SK-N-SH treated with all-trans-retinoic acid at 6 μM for 48 hours (cell line): ENCODE data around the gene PLEKHG5.

Experiments
- ATAC-seq: fragments of 200-7000 bp; cut with Tn5 transposase; 3 replicates; pipeline ENCODE4 v1.9.1; 2020; ENCODE audit warnings: mild to moderate bottlenecking, moderate library complexity
- ARNTL ChIP-seq: fragments of 450-650 bp; formaldehyde crosslinking; IDR thresholded peaks from 2 replicates; pipeline ENCODE4 v1.5.0; 2020; ENCODE audit warnings: low read depth, mild to moderate bottlenecking, moderate library complexity, borderline replicate concordance
- CSDC2 ChIP-seq: fragments of 250-450 bp; sonication (Bioruptor Pico); IDR thresholded peaks from 2 replicates; pipeline ENCODE4 v1.5.0; 2020; ENCODE audit warnings: mild to moderate bottlenecking, moderate library complexity
- ESRRG ChIP-seq: fragments of 250-450 bp; sonication (Bioruptor Pico); IDR thresholded peaks from 2 replicates; pipeline ENCODE4 v1.6.1; 2021; ENCODE audit warnings: mild to moderate bottlenecking
- ISL1 ChIP-seq: fragments of 250-450 bp; sonication (Bioruptor Pico); IDR thresholded peaks from 2 replicates; pipeline ENCODE4 v2.1.2; 2022; ENCODE audit warnings: mild to moderate bottlenecking, moderate library complexity
- OSR1 ChIP-seq: fragments of 250-450 bp; sonication (Bioruptor Pico); IDR thresholded peaks from 2 replicates; pipeline ENCODE4 v1.8.0; 2022; ENCODE audit warnings: moderate library complexity, mild to moderate bottlenecking, inconsistent platforms
- SNAI2 ChIP-seq: fragments of 250-450 bp; sonication (Bioruptor Pico); IDR thresholded peaks from 2 replicates; pipeline ENCODE4 v1.5.0; 2020; ENCODE audit warnings: mild to moderate bottlenecking, moderate library complexity
- TCF4 ChIP-seq: fragments of 250-450 bp; sonication (Bioruptor Pico); IDR thresholded peaks from 2 replicates; pipeline ENCODE4 v1.8.0; 2021; ENCODE audit warnings: mild to moderate bottlenecking, moderate library complexity, borderline replicate concordance
- TOX ChIP-seq: fragments of 250-450 bp; sonication (Bioruptor Pico); IDR thresholded peaks from 2 replicates; pipeline ENCODE4 v1.8.0; 2021; ENCODE audit warnings: mild to moderate bottlenecking, moderate library complexity, borderline replicate concordance
- ZC3H10 ChIP-seq: fragments of 250-450 bp; sonication (Bioruptor Pico); IDR thresholded peaks from 2 replicates; pipeline ENCODE4 v1.5.1; 2021; ENCODE audit warnings: mild to moderate bottlenecking, moderate library complexity
- ZFP3 ChIP-seq: fragments of 250-450 bp; sonication (Bioruptor Pico); IDR thresholded peaks from 2 replicates; pipeline ENCODE4 v1.5.0; 2020; ENCODE audit warnings: mild to moderate bottlenecking, moderate library complexity
- ZFP30 ChIP-seq: fragments of 450-650 bp; formaldehyde crosslinking; IDR thresholded peaks from 2 replicates; pipeline ENCODE4 v1.5.0; 2022; ENCODE audit warnings: mild to moderate bottlenecking, moderate library complexity
- ZNF8 ChIP-seq: fragments of 450-650 bp; formaldehyde crosslinking; IDR thresholded peaks from 2 replicates; pipeline ENCODE4 v1.5.0; 2020; ENCODE audit warnings: mild to moderate bottlenecking, moderate library complexity
- TF ChIP-seq, protein P1 (sequence below): fragments of 250-450 bp; sonication (Bioruptor Pico); IDR thresholded peaks from 2 replicates; pipeline ENCODE4 v1.5.0; 2020; ENCODE audit warnings: mild to moderate bottlenecking, moderate library complexity
- TF ChIP-seq, protein P2 (sequence below): fragments of 250-450 bp; sonication (Bioruptor Pico); IDR thresholded peaks from 2 replicates; pipeline ENCODE4 v1.8.0; 2020; ENCODE audit warnings: mild to moderate bottlenecking, moderate library complexity, borderline replicate concordance
- TF ChIP-seq, protein P3 (sequence below): fragments of 250-450 bp; sonication (Bioruptor Pico); IDR thresholded peaks from 2 replicates; pipeline ENCODE4 v1.5.1; 2021; ENCODE audit warnings: mild to moderate bottlenecking, moderate library complexity
- TF ChIP-seq, protein P4 (sequence below): fragments of 250-450 bp; sonication (Bioruptor Pico); IDR thresholded peaks from 2 replicates; pipeline ENCODE4 v1.8.0; 2021; ENCODE audit warnings: low read depth, mild to moderate bottlenecking, moderate library complexity, borderline replicate concordance
- TF ChIP-seq, protein P5 (sequence below): fragments of 250-450 bp; sonication (Bioruptor Pico); IDR thresholded peaks from 2 replicates; pipeline ENCODE4 v1.5.1; 2020; ENCODE audit warnings: low read depth, mild to moderate bottlenecking, moderate library complexity

PLEKHG5 gene

DNA sequence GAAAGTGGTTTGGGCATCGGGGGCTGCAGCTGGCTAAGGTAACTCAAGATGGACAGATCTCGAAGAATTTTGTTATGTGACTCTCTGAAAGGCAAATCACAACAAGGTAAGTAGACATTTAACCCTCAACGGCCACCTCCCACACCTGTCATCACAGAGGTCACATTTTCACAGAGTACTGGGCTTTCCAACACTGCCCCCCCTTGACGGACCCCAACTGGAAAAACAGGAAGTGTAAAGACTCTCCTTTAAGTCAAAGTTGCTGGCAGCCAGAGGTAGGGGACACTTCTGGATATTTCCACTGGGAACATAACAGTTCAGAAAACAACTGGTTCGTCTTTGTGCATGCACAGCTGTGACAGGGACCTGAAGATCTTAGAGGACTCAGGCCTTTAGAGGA, 40.5 kb upstream of the PLEKHG5 start:
- TF ChIP-seq ZNF8 (CRISPR knock-in tag) = no peak
- TF ChIP-seq ESRRG (CRISPR knock-in tag) = no peak
- TF ChIP-seq SNAI2 (CRISPR knock-in tag) = no peak
- TF ChIP-seq, protein P1, sequence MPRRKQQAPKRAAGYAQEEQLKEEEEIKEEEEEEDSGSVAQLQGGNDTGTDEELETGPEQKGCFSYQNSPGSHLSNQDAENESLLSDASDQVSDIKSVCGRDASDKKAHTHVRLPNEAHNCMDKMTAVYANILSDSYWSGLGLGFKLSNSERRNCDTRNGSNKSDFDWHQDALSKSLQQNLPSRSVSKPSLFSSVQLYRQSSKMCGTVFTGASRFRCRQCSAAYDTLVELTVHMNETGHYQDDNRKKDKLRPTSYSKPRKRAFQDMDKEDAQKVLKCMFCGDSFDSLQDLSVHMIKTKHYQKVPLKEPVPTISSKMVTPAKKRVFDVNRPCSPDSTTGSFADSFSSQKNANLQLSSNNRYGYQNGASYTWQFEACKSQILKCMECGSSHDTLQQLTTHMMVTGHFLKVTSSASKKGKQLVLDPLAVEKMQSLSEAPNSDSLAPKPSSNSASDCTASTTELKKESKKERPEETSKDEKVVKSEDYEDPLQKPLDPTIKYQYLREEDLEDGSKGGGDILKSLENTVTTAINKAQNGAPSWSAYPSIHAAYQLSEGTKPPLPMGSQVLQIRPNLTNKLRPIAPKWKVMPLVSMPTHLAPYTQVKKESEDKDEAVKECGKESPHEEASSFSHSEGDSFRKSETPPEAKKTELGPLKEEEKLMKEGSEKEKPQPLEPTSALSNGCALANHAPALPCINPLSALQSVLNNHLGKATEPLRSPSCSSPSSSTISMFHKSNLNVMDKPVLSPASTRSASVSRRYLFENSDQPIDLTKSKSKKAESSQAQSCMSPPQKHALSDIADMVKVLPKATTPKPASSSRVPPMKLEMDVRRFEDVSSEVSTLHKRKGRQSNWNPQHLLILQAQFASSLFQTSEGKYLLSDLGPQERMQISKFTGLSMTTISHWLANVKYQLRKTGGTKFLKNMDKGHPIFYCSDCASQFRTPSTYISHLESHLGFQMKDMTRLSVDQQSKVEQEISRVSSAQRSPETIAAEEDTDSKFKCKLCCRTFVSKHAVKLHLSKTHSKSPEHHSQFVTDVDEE = no peak
- no peak for ATAC-seq

DNA sequence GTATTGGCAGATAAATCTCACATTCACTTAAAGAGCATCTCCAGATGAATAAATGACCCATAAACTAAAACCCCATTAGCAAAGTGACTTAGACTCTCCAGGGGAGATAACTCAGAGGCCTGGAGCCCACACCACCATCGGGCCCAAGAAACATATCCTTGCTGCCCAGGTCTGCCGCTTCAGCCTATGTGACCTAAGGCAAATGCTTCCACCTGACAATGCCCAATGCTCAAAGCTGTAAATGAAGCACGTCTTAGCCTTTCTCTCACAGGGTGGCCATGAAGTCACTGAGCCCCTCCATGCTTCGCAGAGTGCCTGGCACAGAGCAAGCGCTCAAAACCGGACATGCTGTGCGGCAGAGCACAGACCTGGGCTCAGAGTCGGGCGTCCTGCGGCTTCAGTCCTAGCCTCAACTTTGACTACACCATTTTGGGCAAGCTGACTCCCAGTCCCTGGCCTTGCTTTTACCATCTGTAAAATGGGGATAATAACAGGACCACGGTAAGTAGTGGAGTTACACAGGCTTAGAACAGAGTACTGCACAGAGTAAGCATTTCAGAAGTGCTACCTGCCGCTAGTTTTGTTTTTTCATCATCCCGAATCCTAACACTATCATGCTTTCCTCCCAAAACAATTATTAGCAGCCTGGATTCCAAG, 39.2 kb upstream of the PLEKHG5 start:
- no peak for TF ChIP-seq CSDC2 (CRISPR knock-in tag)
- no peak for TF ChIP-seq ZFP30 (CRISPR knock-in tag)
- TF ChIP-seq, protein P1 = no peak
- TF ChIP-seq, protein P2, sequence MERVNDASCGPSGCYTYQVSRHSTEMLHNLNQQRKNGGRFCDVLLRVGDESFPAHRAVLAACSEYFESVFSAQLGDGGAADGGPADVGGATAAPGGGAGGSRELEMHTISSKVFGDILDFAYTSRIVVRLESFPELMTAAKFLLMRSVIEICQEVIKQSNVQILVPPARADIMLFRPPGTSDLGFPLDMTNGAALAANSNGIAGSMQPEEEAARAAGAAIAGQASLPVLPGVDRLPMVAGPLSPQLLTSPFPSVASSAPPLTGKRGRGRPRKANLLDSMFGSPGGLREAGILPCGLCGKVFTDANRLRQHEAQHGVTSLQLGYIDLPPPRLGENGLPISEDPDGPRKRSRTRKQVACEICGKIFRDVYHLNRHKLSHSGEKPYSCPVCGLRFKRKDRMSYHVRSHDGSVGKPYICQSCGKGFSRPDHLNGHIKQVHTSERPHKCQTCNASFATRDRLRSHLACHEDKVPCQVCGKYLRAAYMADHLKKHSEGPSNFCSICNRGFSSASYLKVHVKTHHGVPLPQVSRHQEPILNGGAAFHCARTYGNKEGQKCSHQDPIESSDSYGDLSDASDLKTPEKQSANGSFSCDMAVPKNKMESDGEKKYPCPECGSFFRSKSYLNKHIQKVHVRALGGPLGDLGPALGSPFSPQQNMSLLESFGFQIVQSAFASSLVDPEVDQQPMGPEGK = no peak
- TF ChIP-seq, protein P3, sequence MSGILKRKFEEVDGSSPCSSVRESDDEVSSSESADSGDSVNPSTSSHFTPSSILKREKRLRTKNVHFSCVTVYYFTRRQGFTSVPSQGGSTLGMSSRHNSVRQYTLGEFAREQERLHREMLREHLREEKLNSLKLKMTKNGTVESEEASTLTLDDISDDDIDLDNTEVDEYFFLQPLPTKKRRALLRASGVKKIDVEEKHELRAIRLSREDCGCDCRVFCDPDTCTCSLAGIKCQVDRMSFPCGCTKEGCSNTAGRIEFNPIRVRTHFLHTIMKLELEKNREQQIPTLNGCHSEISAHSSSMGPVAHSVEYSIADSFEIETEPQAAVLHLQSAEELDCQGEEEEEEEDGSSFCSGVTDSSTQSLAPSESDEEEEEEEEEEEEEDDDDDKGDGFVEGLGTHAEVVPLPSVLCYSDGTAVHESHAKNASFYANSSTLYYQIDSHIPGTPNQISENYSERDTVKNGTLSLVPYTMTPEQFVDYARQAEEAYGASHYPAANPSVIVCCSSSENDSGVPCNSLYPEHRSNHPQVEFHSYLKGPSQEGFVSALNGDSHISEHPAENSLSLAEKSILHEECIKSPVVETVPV (CRISPR knock-in tag) = no peak
- no peak for ATAC-seq

DNA sequence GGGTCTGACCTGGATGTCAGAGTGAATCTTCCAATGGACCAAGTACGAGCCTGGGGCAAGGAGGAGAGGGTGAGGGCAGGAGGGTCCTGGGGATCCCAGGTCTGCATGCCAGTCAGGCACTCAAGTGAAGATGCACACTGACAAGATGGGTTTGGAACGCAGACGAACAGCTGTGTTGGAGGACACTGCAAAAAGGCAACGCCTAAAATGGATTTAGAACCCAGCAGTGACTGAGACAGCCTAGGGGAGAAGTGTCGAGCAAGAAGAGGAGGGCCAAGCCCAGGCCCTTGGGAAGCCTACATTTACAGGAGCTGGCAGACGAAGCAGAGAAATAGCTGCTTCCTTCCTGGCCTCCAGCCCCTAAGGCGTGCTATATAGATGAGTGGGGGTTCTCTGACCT, 37.0 kb upstream of the PLEKHG5 start:
- no peak for ATAC-seq
- no peak for TF ChIP-seq ZC3H10 (CRISPR knock-in tag)
- no peak for TF ChIP-seq ISL1 (CRISPR knock-in tag)
- TF ChIP-seq ZFP3 = no peak
- TF ChIP-seq ZNF8 (CRISPR knock-in tag) = no peak
- TF ChIP-seq, protein P1 = no peak
- no peak for TF ChIP-seq ARNTL (CRISPR knock-in tag)
- no peak for TF ChIP-seq ZFP30 (CRISPR knock-in tag)
- TF ChIP-seq, protein P4, sequence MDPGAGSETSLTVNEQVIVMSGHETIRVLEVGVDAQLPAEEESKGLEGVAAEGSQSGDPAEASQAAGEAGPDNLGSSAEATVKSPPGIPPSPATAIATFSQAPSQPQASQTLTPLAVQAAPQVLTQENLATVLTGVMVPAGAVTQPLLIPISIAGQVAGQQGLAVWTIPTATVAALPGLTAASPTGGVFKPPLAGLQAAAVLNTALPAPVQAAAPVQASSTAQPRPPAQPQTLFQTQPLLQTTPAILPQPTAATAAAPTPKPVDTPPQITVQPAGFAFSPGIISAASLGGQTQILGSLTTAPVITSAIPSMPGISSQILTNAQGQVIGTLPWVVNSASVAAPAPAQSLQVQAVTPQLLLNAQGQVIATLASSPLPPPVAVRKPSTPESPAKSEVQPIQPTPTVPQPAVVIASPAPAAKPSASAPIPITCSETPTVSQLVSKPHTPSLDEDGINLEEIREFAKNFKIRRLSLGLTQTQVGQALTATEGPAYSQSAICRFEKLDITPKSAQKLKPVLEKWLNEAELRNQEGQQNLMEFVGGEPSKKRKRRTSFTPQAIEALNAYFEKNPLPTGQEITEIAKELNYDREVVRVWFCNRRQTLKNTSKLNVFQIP (CRISPR knock-in tag) = no peak
- no peak for TF ChIP-seq TCF4
- TF ChIP-seq CSDC2 (CRISPR knock-in tag) = no peak
- TF ChIP-seq ESRRG (CRISPR knock-in tag) = no peak
- TF ChIP-seq, protein P5, sequence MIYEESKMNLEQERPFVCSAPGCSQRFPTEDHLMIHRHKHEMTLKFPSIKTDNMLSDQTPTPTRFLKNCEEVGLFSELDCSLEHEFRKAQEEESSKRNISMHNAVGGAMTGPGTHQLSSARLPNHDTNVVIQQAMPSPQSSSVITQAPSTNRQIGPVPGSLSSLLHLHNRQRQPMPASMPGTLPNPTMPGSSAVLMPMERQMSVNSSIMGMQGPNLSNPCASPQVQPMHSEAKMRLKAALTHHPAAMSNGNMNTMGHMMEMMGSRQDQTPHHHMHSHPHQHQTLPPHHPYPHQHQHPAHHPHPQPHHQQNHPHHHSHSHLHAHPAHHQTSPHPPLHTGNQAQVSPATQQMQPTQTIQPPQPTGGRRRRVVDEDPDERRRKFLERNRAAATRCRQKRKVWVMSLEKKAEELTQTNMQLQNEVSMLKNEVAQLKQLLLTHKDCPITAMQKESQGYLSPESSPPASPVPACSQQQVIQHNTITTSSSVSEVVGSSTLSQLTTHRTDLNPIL (CRISPR knock-in tag) = no peak
- TF ChIP-seq OSR1 (CRISPR knock-in tag) = no peak
- TF ChIP-seq TOX (CRISPR knock-in tag) = no peak
- TF ChIP-seq, protein P3 (CRISPR knock-in tag) = no peak
